ENCODE results near the gene RAPGEFL1. TPM values are rescaled to one million over a fixed set of nuclear protein-coding genes. Genes with fewer than 3 reads are reported as not detected.

RAPGEFL1 gene
- total RNA-seq, 1 experiment from 2014 or later: 23.0 TPM

- TF ChIP-seq ATF2 (CRISPR knock-in tag; IDR thresholded peaks at IDR 0.05; ENCODE audit: borderline replicate concordance, low read depth): no peak
Measured at GRCh38 chr17:40157973-40158372, 19.3 kb upstream of the RAPGEFL1 start (continued).

GRCh38 chr17:40158438-40159013, 18.7 kb upstream of the RAPGEFL1 start:
- ATAC-seq: no peak
- CTCF ChIA-PET: interaction anchor here (0.6 to 2.6 kb wide), 4 partner anchors 9 to 120 kb away, joined by 3 to 14 read pairs (median 5); no protein-coding TSS in a partner anchor
- Mint-ChIP-seq H3K4me1 (no peaks in the 10 kb centered on the region), H3K4me3 (no peak overlapping the region), H3K27ac (no peak overlapping the region), H3K36me3 (peaks cover 52% of the 10 kb centered on the region), H3K27me3 (ENCODE audit: low read depth) (no peaks in the 10 kb centered on the region), H3K9me3 (no peaks in the 10 kb centered on the region)
- POLR2A ChIA-PET: no interaction called here
- DNase-seq (ENCODE audit: low spot score): no peak
- TF ChIP-seq ZNF263 (CRISPR knock-in tag; IDR thresholded peaks at IDR 0.05; ENCODE audit: low read depth) (no peak), CDX4 (CRISPR knock-in tag; IDR thresholded peaks at IDR 0.05; ENCODE audit: borderline replicate concordance) (no peak), NR1H2 (CRISPR knock-in tag; IDR thresholded peaks at IDR 0.05) (no peak), CREM (CRISPR knock-in tag; IDR thresholded peaks at IDR 0.05) (no peak), ZNF138 (CRISPR knock-in tag; conservative IDR thresholded peaks at IDR 0.05) (no peak), PRRX2 (CRISPR knock-in tag; IDR thresholded peaks at IDR 0.05) (no peak), ZNF423 (CRISPR knock-in tag; IDR thresholded peaks at IDR 0.05) (no peak), IRF1 (CRISPR knock-in tag; IDR thresholded peaks at IDR 0.05) (no peak), E2F5 (CRISPR knock-in tag; IDR thresholded peaks at IDR 0.05) (no peak), JAZF1 (CRISPR knock-in tag; IDR thresholded peaks at IDR 0.05) (no peak)

GRCh38 chr17:40159456-40159855, 17.8 kb upstream of the RAPGEFL1 start:
- H3K36me3 Mint-ChIP-seq: peaks cover 49% of the 10 kb centered on the region
- H3K27me3 Mint-ChIP-seq (ENCODE audit: low read depth): no peaks in the 10 kb centered on the region
- TF ChIP-seq E2F1 (CRISPR knock-in tag; IDR thresholded peaks at IDR 0.05): no peak
- no peak for TF ChIP-seq FOXK1 (CRISPR knock-in tag; IDR thresholded peaks at IDR 0.05)
- TF ChIP-seq MAX (CRISPR knock-in tag; IDR thresholded peaks at IDR 0.05): no peak
- no peak for TF ChIP-seq TEAD1 (CRISPR knock-in tag; IDR thresholded peaks at IDR 0.05)
- TF ChIP-seq PREB (CRISPR knock-in tag; IDR thresholded peaks at IDR 0.05; ENCODE audit: borderline replicate concordance): no peak
- no peak for TF ChIP-seq NR1H2 (CRISPR knock-in tag; IDR thresholded peaks at IDR 0.05)
- no peak for TF ChIP-seq CTCF (IDR thresholded peaks at IDR 0.05)
- TF ChIP-seq E2F5 (CRISPR knock-in tag; IDR thresholded peaks at IDR 0.05): no peak
- TF ChIP-seq GRHL2 (CRISPR knock-in tag; IDR thresholded peaks at IDR 0.05; ENCODE audit: insufficient replicate concordance, severe bottlenecking): no peak
- no peak for TF ChIP-seq PRDM15 (CRISPR knock-in tag; IDR thresholded peaks at IDR 0.05)

More at GRCh38 chr17:40159456-40159855, 17.8 kb upstream of the RAPGEFL1 start:
- ChIA-PET POLR2A (interaction anchor here (0.6 kb wide), 1 partner anchor 10 kb away, joined by 3 read pairs; no protein-coding TSS in a partner anchor), CTCF (interaction anchor here (2.6 kb wide), 1 partner anchor 8 kb away, joined by 14 read pairs; no protein-coding TSS in a partner anchor)
- Mint-ChIP-seq H3K4me1 (no peaks in the 10 kb centered on the region), H3K9me3 (no peaks in the 10 kb centered on the region), H3K4me3 (no peak overlapping the region), H3K27ac (no peak overlapping the region)
- ATAC-seq: no peak
- DNase-seq (ENCODE audit: low spot score): no peak
